ENCODE measurements around the gene TSPAN6. TPM values are rescaled to one million over a fixed set of nuclear protein-coding genes. Genes with fewer than 3 reads are reported as not detected.

TSPAN6 gene
- total and polyA plus RNA-seq, 2 donors (not counting 1 experiment from before 2014, with no cell fraction given) = 29.2 to 34.1 TPM

GRCh38 chrX:100599456-100599855 lies 37.1 kb downstream of the TSPAN6 start:
- H2AFZ ChIP-seq (ENCODE audit: low read length) = no peak overlapping the region
- no peak overlapping the region for H3K9ac ChIP-seq (ENCODE audit: insufficient read depth, low read length)
- DNase-seq (ENCODE audit: low read depth in 2 of 2) = no peak
- H3K4me1 ChIP-seq (ENCODE audit: control insufficient read depth, extremely low read depth, insufficient read depth, low read length) = no peaks in the 10 kb centered on the region
- no peaks in the 10 kb centered on the region for H4K20me1 ChIP-seq (ENCODE audit: control insufficient read depth, extremely low read depth, insufficient read depth, low read length)
- H3K36me3 ChIP-seq (ENCODE audit: control insufficient read depth, insufficient read depth, low read length) = no peaks in the 10 kb centered on the region
- H3K4me2 ChIP-seq (ENCODE audit: extremely low read depth, insufficient read depth, low read length) = no peak overlapping the region
- no peaks in the 10 kb centered on the region for H3K79me2 ChIP-seq (ENCODE audit: control insufficient read depth, insufficient read depth, low read length)
- H3K27ac ChIP-seq (ENCODE audit: insufficient read depth, low read length) = no peak overlapping the region
- peaks cover 2% of the 10 kb centered on the region for H3K27me3 ChIP-seq (ENCODE audit: control insufficient read depth, insufficient read depth, low read length)
- no peak overlapping the region for H3K4me3 ChIP-seq (replicated peaks in 1 of 4; ENCODE audit: control extremely low read depth in 1 of 4, insufficient read depth in 1 of 4, low read depth in 3 of 4, low read length in 4 of 4)
- TF ChIP-seq, protein P1, sequence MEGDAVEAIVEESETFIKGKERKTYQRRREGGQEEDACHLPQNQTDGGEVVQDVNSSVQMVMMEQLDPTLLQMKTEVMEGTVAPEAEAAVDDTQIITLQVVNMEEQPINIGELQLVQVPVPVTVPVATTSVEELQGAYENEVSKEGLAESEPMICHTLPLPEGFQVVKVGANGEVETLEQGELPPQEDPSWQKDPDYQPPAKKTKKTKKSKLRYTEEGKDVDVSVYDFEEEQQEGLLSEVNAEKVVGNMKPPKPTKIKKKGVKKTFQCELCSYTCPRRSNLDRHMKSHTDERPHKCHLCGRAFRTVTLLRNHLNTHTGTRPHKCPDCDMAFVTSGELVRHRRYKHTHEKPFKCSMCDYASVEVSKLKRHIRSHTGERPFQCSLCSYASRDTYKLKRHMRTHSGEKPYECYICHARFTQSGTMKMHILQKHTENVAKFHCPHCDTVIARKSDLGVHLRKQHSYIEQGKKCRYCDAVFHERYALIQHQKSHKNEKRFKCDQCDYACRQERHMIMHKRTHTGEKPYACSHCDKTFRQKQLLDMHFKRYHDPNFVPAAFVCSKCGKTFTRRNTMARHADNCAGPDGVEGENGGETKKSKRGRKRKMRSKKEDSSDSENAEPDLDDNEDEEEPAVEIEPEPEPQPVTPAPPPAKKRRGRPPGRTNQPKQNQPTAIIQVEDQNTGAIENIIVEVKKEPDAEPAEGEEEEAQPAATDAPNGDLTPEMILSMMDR (conservative IDR thresholded peaks at IDR 0.05 in 1 of 2, IDR thresholded peaks at IDR 0.05 in 1 of 2; ENCODE audit: low read depth in 1 of 2, low read length in 2 of 2) = no peak
- no peak for TF ChIP-seq EZH2 (IDR thresholded peaks at IDR 0.05; ENCODE audit: low read length, missing control alignments)
- H3K9me3 ChIP-seq (ENCODE audit: control insufficient read depth, insufficient read depth, low read depth, low read length) = no peaks in the 10 kb centered on the region

DNA sequence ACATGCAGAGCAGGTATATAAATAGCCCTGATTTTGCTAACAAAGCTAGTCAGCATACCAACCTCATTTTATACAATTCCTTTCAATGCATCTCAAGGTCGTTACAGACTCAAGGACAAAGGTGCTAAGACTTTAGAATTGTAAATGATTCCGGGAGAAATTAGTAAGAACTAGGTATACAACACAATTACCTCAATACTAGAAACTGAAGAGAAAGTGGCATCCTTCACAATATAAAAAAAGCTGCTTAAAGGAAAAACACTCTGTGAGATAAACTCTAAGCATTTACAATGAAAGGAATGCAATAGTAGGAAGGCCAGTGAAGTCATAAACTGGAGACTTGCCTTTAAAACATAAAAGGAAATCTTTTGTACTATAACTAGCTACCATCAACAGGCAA lies 40.0 kb downstream of the TSPAN6 start:
- H3K27ac ChIP-seq (ENCODE audit: insufficient read depth, low read length) = no peak overlapping the region
- no peaks in the 10 kb centered on the region for H3K9me3 ChIP-seq (ENCODE audit: control insufficient read depth, insufficient read depth, low read depth, low read length)
- no peaks in the 10 kb centered on the region for H3K4me1 ChIP-seq (ENCODE audit: control insufficient read depth, extremely low read depth, insufficient read depth, low read length)
- no peak overlapping the region for H3K4me3 ChIP-seq (replicated peaks in 1 of 4; ENCODE audit: control extremely low read depth in 1 of 4, insufficient read depth in 1 of 4, low read depth in 3 of 4, low read length in 4 of 4)
- no peak for TF ChIP-seq EZH2 (IDR thresholded peaks at IDR 0.05; ENCODE audit: low read length, missing control alignments)
- TF ChIP-seq, protein P1 (conservative IDR thresholded peaks at IDR 0.05 in 1 of 2, IDR thresholded peaks at IDR 0.05 in 1 of 2; ENCODE audit: low read depth in 1 of 2, low read length in 2 of 2) = no peak
- peaks cover 2% of the 10 kb centered on the region for H3K27me3 ChIP-seq (ENCODE audit: control insufficient read depth, insufficient read depth, low read length)
- no peaks in the 10 kb centered on the region for H3K36me3 ChIP-seq (ENCODE audit: control insufficient read depth, insufficient read depth, low read length)
- H2AFZ ChIP-seq (ENCODE audit: low read length) = no peak overlapping the region
- H3K9ac ChIP-seq (ENCODE audit: insufficient read depth, low read length) = no peak overlapping the region
- no peaks in the 10 kb centered on the region for H4K20me1 ChIP-seq (ENCODE audit: control insufficient read depth, extremely low read depth, insufficient read depth, low read length)
- DNase-seq (ENCODE audit: low read depth in 2 of 2) = no peak
- no peak overlapping the region for H3K4me2 ChIP-seq (ENCODE audit: extremely low read depth, insufficient read depth, low read length)
- no peaks in the 10 kb centered on the region for H3K79me2 ChIP-seq (ENCODE audit: control insufficient read depth, insufficient read depth, low read length)

DNA sequence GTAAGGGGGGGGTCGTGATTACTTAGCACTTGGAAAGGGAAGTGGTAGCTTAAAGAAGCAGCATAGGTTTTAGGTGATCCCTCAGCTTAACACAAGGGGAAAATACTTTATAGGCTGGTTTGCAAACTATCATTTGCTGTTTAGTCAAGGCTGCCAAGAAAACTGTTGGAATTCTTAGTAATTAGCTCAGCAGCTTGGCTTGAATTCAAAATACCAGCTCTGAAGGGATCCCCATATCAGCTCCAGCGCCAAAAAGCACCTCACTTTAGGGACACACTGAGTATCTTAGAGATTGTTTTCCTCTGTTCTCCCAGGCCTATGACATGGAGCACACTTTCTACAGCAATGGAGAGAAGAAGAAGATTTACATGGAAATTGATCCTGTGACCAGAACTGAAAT lies 43.0 kb downstream of the TSPAN6 start:
- Histone ChIP-seq H2AFZ (ENCODE audit: low read length) (no peak overlapping the region), H3K9ac (ENCODE audit: insufficient read depth, low read length) (no peak overlapping the region), H3K4me2 (ENCODE audit: extremely low read depth, insufficient read depth, low read length) (no peak overlapping the region), H3K36me3 (ENCODE audit: control insufficient read depth, insufficient read depth, low read length) (no peaks in the 10 kb centered on the region), H3K4me1 (ENCODE audit: control insufficient read depth, extremely low read depth, insufficient read depth, low read length) (no peaks in the 10 kb centered on the region), H3K4me3 (replicated peaks in 1 of 4; ENCODE audit: control extremely low read depth in 1 of 4, insufficient read depth in 1 of 4, low read depth in 3 of 4, low read length in 4 of 4) (no peak overlapping the region), H3K79me2 (ENCODE audit: control insufficient read depth, insufficient read depth, low read length) (no peaks in the 10 kb centered on the region), H4K20me1 (ENCODE audit: control insufficient read depth, extremely low read depth, insufficient read depth, low read length) (no peaks in the 10 kb centered on the region), H3K27ac (ENCODE audit: insufficient read depth, low read length) (no peak overlapping the region), H3K27me3 (ENCODE audit: control insufficient read depth, insufficient read depth, low read length) (no peaks in the 10 kb centered on the region), H3K9me3 (ENCODE audit: control insufficient read depth, insufficient read depth, low read depth, low read length) (no peaks in the 10 kb centered on the region)
- TF ChIP-seq EZH2 (IDR thresholded peaks at IDR 0.05; ENCODE audit: low read length, missing control alignments) = no peak
- TF ChIP-seq, protein P1 (conservative IDR thresholded peaks at IDR 0.05 in 1 of 2, IDR thresholded peaks at IDR 0.05 in 1 of 2; ENCODE audit: low read depth in 1 of 2, low read length in 2 of 2) = no peak
- no peak for DNase-seq (ENCODE audit: low read depth in 2 of 2)
